Sigmoid colon (tissue), 4 donors: ENCODE results near the gene SERPINB5.

ENCODE experiments used
- CTCF ChIP-seq, 4 experiments: fragments of 450-650 bp in 3 of 4; fragments of 200-600 bp in 1 of 4; IDR thresholded peaks; one replicate each; pipeline ENCODE4 v1.5.1; 2016 to 2019; ENCODE audit warnings: antibody characterized with exemption in 4 of 4, mild to moderate bottlenecking in 3 of 4, moderate library complexity in 2 of 4
- POLR2A ChIP-seq, 2 donors: fragments of 450-650 bp; IDR thresholded peaks; one replicate each; pipeline ENCODE4 v1.6.1; 2016; ENCODE audit warnings: antibody characterized with exemption in 2 of 2, mild to moderate bottlenecking in 2 of 2, moderate library complexity in 2 of 2
- POLR2AphosphoS5 ChIP-seq, 4 donors: sonication (generic); formaldehyde crosslinking; IDR thresholded peaks; one replicate each; pipeline ENCODE4 v1.6.1; 2017; ENCODE audit warnings: antibody characterized with exemption in 4 of 4

- no peak for TF ChIP-seq CTCF (IDR thresholded peaks at IDR 0.05)
- TF ChIP-seq POLR2AphosphoS5 (IDR thresholded peaks at IDR 0.05) = no peak
- no peak for TF ChIP-seq POLR2A (IDR thresholded peaks at IDR 0.05)
Measured at GRCh38 chr18:63534615-63535014, 57.9 kb downstream of the SERPINB5 start.
